HAP-1 (cell line): ENCODE measurements around the gene LUZP1.

ENCODE experiments used
- DNase-seq, 2 experiments: peaks; one replicate each; pipeline ENCODE4 v3.0.0-alpha.2; 2016 to 2020; ENCODE audit warnings: low spot score in 2 of 2
- H3K27me3 ChIP-seq: fragments of 250-450 bp; sonication (Bioruptor Pico); 2 replicates; pipeline ENCODE4 v1.5.1; 2020; ENCODE audit warnings: low read depth, mild to moderate bottlenecking, moderate library complexity
- H3K36me3 ChIP-seq: fragments of 250-450 bp; sonication (Bioruptor Pico); replicated peaks from 2 replicates; pipeline ENCODE4 v1.5.1; 2020; ENCODE audit warnings: mild to moderate bottlenecking
- H3K4me1 ChIP-seq: fragments of 250-450 bp; sonication (Bioruptor Pico); 2 replicates; pipeline ENCODE4 v1.5.1; 2020; ENCODE audit warnings: mild to moderate bottlenecking
- H3K4me3 ChIP-seq: fragments of 250-450 bp; sonication (Bioruptor Pico); 2 replicates; pipeline ENCODE4 v1.5.1; 2020; ENCODE audit warnings: mild to moderate bottlenecking, moderate library complexity
- H3K9me3 ChIP-seq: fragments of 250-450 bp; sonication (Bioruptor Pico); 2 replicates; pipeline ENCODE4 v1.5.1; 2020; ENCODE audit warnings: mild to moderate bottlenecking, moderate library complexity
- in situ Hi-C: fragments of 300-500 bp; cut with MboI; formaldehyde crosslinking; loops from 3 replicates; pipeline ENCODE4 v1.14.3; 2020; ENCODE audit warnings: low sequenced_read_pairs, inconsistent platforms, mixed read lengths

The LUZP1 gene

DNA sequence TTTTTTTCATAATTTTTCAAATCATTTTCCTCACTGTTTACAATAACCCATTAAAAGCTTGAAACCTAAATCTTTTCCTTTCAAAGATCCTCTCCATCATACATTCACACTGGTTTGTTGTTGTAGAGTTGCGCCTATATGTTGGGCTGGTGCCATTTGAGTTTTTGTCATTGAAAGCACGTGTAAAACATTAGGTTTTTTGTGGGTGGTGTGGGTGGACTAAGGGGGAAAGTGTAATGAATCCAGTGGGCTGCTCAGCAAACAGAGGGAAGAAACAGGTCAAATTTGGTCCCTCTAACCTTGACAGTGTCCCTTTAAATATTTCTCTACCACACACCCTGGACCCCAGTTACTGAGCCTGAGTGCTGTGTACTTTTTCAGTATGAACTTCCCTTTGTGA, 102.6 kb downstream of the LUZP1 start:
- H3K27me3 ChIP-seq: no peaks in the 10 kb centered on the region
- in situ Hi-C loops: no loop called here
- DNase-seq: no peak
- no peaks in the 10 kb centered on the region for H3K9me3 ChIP-seq
- peaks cover 75% of the 10 kb centered on the region for H3K36me3 ChIP-seq
- no peak overlapping the region for H3K4me3 ChIP-seq
- H3K4me1 ChIP-seq: no peaks in the 10 kb centered on the region

DNA sequence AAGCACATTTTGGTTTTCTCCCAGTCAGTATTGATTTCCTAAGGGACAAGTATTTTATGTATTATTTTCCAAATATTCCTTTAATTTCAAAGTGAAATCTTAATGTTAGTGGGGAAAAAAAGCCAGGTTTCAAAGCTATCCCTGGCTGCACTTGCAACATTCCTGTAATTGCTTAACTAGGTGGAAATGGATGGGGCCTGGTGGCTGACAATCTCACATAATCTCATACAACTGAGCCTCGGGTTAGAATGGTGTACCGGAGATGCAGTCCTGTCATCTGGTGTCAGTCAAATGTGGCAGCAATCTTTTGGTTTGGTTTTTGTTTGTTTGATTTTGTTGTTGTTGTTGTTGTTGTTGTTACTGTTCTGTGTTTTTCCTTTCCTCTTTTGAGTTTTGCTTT, 103.3 kb downstream of the LUZP1 start:
- H3K9me3 ChIP-seq: no peaks in the 10 kb centered on the region
- DNase-seq: no peak
- H3K4me3 ChIP-seq: no peak overlapping the region
- H3K27me3 ChIP-seq: no peaks in the 10 kb centered on the region
- in situ Hi-C loops: no loop called here
- no peaks in the 10 kb centered on the region for H3K4me1 ChIP-seq
- peaks cover 78% of the 10 kb centered on the region for H3K36me3 ChIP-seq

DNA sequence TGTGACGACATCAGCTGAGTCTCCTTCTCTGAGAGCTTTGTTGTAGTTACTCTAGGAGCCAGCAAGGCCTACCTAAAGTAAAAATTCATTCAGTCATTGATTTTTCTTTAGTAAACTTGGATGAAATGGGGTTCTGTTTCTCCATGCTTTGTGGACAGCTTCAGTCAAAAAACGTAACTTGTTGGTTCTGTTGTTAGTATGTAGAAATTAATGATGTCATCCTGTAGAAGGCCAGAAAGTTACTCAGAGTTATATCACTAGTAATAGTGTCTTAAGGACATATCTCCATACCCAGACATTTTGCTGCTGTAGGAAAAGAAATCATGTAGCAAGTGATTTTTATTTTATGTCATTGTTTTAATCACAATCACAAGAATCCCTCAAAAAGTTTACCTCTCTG, 106.4 kb downstream of the LUZP1 start:
- no peaks in the 10 kb centered on the region for H3K4me1 ChIP-seq
- peaks cover 81% of the 10 kb centered on the region for H3K36me3 ChIP-seq
- H3K27me3 ChIP-seq: no peaks in the 10 kb centered on the region
- H3K4me3 ChIP-seq: no peak overlapping the region
- in situ Hi-C loops: no loop called here
- DNase-seq: no peak
- no peaks in the 10 kb centered on the region for H3K9me3 ChIP-seq

DNA sequence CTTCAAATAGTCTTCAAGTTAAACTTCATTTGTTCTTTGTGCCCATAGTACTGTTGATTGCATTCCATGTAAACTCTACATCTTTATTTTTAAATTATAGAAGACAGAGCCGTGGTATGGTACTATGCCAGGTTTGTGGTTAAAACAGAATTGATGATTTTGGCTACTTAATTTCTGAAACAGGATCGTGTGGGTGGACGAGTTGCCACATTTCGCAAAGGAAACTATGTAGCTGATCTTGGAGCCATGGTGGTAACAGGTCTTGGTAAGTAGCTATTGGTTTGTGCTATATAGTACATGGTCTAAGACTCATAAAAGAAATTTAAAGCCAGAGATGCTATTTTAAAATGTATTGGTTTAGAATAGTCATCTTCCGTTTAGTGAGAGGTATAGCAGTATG, 111.4 kb downstream of the LUZP1 start:
- DNase-seq: no peak
- Histone ChIP-seq H3K9me3 (no peaks in the 10 kb centered on the region), H3K36me3 (peaks cover 91% of the 10 kb centered on the region), H3K4me1 (peaks cover under 1% of the 10 kb centered on the region), H3K27me3 (no peaks in the 10 kb centered on the region), H3K4me3 (no peak overlapping the region)
- in situ Hi-C loops: no loop called here

DNA sequence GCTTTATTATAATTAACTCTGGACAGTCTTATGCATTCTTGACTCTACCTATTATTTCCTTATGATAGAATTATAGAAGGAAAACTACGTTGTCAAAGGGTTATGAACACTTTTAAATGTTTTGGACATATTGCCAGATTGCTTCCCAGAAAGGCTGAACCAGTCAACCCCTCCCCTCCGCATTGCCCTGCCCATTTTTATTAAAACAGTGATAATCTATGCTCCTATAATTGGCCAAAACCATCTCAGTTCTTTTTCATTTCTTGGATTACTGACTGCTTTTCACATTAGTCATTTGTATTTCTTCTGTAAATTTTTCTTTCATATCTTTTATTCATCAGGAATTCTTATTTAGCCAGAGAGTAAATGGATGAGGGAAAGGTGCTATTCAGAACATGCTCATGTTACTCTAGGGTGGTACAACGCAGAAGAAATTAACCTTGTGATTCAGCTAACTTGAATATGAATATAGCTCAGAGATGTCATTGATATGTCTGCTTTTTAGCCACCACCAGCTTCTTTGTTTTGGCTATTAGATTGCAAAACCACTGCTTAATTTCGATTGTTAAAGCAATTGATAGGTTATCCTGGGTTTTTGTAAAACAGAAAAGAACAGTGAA, 117.3 kb downstream of the LUZP1 start:
- H3K27me3 ChIP-seq: no peaks in the 10 kb centered on the region
- in situ Hi-C loops: no loop called here
- peak in 1 of 2 experiments; percentile 57 for DNase-seq
- H3K4me3 ChIP-seq: no peak overlapping the region
- H3K4me1 ChIP-seq: peaks cover 19% of the 10 kb centered on the region
- no peaks in the 10 kb centered on the region for H3K9me3 ChIP-seq
- H3K36me3 ChIP-seq: peaks cover 39% of the 10 kb centered on the region

DNA sequence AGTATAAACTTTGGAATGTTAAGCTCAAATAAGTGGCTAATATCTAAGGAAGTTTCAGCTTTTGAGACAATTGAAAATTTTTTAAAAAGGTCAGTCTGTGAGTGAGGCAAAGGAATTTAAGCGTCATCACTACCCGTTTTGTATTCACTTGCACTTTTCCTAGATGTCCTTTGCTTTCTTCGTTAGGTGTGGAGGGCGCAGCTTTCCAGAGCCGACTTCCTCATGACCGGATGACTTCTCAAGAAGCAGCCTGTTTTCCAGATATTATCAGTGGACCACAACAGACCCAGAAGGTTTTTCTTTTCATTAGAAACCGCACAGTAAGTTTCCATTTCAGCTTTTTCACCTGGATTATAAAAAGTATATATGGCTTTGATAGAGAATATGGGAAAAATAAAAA, 118.5 kb downstream of the LUZP1 start:
- H3K27me3 ChIP-seq: no peaks in the 10 kb centered on the region
- peaks cover 19% of the 10 kb centered on the region for H3K4me1 ChIP-seq
- H3K36me3 ChIP-seq: peaks cover 28% of the 10 kb centered on the region
- no peak overlapping the region for H3K4me3 ChIP-seq
- DNase-seq: no peak
- in situ Hi-C loops: no loop called here
- no peaks in the 10 kb centered on the region for H3K9me3 ChIP-seq

DNA sequence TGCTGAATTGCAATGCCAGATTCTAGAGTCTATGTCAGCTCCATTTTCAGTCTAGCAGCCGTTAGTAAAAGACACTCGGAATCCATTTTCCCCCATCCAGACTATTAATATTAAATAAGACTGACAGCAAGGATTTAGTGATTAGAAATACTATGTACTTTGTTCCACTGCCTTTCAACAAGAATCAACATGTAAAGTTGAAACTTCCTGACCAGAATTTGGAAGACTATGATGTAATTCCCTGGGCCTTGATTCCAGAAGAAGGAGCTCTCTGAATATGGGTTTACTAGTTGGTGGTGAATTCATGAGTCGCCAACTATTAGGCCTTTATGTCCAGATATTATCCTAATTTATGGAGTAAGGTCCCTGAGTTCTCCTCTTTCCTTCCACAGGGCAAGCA, 124.6 kb downstream of the LUZP1 start:
- DNase-seq: no peak
- Histone ChIP-seq H3K9me3 (no peaks in the 10 kb centered on the region), H3K4me1 (peaks cover 12% of the 10 kb centered on the region), H3K27me3 (no peaks in the 10 kb centered on the region), H3K4me3 (no peak overlapping the region), H3K36me3 (no peaks in the 10 kb centered on the region)
- in situ Hi-C loops: no loop called here

DNA sequence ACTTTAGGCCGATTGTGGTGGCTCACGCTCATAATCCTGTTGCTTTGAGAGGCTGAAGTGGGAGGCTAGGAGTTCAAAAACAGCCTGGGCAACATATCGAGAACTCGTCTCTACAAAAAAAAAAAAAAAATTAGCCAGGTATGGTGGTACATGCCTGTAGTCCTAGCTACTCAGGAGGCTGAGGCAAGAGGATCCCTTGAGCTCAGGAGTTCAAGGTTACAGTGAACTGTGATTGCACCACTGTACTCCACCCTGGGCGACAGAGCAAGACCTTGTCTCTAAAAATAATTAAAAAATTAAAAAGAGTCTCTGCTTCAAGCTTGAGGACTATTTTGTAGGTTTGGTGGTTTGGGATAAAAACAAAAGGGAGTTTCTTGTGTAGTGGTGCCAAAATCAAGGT, 128.1 kb downstream of the LUZP1 start:
- Histone ChIP-seq H3K36me3 (no peaks in the 10 kb centered on the region), H3K4me3 (no peak overlapping the region), H3K4me1 (peaks cover 29% of the 10 kb centered on the region), H3K9me3 (no peaks in the 10 kb centered on the region), H3K27me3 (no peaks in the 10 kb centered on the region)
- in situ Hi-C loops: no loop called here
- no peak for DNase-seq

DNA sequence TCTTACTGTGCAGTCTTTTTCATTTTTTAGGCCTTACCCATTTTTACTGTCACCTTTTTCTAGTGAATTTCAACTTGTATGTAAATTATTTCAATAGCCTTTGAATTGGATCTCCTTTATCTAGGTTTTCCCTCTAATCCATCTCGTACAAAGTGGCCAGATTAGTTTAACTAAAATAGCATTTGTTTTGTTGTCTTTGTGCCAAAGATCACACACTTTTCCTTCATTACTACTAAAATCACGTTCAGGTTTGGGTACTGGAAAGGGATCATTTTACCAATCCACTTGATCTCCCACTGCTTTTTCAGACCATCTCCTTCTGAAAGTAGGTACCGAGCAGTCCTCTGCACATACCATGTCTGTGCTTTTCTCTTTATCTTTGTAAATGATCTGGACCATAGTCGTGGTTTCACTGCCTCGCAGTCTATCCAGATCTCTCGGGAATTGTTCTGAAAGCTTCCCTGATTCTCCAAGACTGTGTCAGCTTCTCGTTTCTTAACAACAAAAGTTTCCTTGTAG, 129.3 kb downstream of the LUZP1 start:
- Histone ChIP-seq H3K27me3 (no peaks in the 10 kb centered on the region), H3K4me1 (peaks cover 29% of the 10 kb centered on the region), H3K4me3 (no peak overlapping the region), H3K9me3 (no peaks in the 10 kb centered on the region), H3K36me3 (no peaks in the 10 kb centered on the region)
- in situ Hi-C loops: no loop called here
- DNase-seq: peak in 1 of 2 experiments; percentile 83

DNA sequence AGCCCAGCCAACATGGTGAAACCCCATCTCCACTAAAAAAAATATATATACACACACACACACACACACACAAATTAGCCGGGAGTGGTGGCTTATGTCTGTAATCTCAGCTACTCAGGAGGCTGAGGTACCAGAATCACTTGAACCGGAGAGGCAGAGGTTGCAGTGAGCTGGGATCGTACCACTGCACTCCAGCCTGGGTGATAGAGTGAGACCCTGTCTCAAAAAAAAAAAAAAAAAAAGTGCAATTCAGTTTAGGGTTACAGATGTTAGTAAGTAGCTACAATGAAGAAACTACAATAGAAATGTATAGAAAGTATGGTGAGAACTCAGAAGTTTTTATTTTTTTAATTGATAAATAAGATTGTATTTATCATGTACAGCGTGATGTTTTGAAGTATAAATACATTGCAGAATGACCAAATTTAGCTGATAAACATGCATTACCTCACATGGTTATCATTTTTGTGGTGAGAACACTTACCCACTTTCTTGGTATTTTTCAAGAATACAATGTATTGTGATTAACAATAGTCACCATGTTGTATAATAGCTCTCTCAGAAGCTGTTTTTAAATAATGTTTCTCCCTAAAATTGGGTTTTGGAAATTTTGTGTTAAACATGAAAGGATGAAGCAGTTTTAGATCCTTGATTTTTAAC, 131.4 kb downstream of the LUZP1 start:
- DNase-seq: no peak
- Histone ChIP-seq H3K4me3 (no peak overlapping the region), H3K4me1 (peaks cover 31% of the 10 kb centered on the region), H3K36me3 (no peaks in the 10 kb centered on the region), H3K27me3 (no peaks in the 10 kb centered on the region), H3K9me3 (no peaks in the 10 kb centered on the region)
- in situ Hi-C loops: no loop called here

DNA sequence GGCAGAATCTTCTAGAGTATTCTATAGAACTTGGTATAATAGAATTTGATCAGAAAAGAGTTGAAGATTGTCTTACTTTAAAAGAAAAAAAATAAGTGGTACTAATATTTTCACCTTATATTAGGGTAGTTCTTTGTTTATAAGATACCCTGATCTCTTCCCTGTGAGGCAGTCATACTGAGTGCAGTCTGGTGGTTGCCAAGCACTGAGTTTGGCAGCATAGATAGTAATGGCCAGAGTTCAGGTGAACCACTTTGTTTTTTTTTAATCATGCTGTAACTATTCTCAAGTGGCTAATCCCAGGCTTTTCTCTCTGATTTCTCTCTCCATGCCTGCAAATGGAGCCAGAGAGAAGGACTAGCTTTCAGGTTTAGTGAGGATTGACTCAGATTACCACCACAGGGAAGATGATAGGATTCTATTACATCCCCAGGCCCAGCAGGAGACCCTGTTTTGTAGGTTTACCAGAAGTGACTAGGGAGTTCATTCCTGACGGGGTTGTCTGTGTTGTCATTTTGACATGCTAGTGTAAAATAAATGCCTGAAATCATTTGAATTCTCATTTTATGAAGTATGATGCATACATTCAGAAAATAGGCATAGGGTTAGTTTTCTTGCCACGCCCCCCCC, 132.7 kb downstream of the LUZP1 start:
- Histone ChIP-seq H3K27me3 (no peaks in the 10 kb centered on the region), H3K9me3 (no peaks in the 10 kb centered on the region), H3K4me1 (peaks cover 31% of the 10 kb centered on the region), H3K36me3 (peaks cover under 1% of the 10 kb centered on the region), H3K4me3 (no peak overlapping the region)
- in situ Hi-C loops: no loop called here
- DNase-seq: no peak
